H1 (cell line): Measurements from ENCODE around the gene INHA. TPM values are rescaled to one million over a fixed set of nuclear protein-coding genes. Genes with fewer than 3 reads are reported as not detected.

Experiments used
- BCL11A ChIP-seq, 2 experiments: IDR thresholded peaks; one replicate each; pipeline ENCODE4 v1.6.1; 2011; ENCODE audit warnings: low read depth in 2 of 2, low read length in 2 of 2, mild to moderate bottlenecking in 2 of 2
- CREB1 ChIP-seq: IDR thresholded peaks from 2 replicates; pipeline ENCODE4 v1.6.1; 2012; ENCODE audit warnings: inconsistent platforms
- GTF2F1 ChIP-seq: IDR thresholded peaks from 2 replicates; pipeline ENCODE4 v1.6.1; 2012; ENCODE audit warnings: low read depth, low read length, improper control_type of control experiment, borderline replicate concordance
- KDM4A ChIP-seq: IDR thresholded peaks from one replicate; pipeline ENCODE4 v1.7.1; 2012; ENCODE audit warnings: low read depth, mild to moderate bottlenecking, moderate library complexity, low read length, inconsistent platforms; ENCODE audit not compliant: severe bottlenecking
- NRF1 ChIP-seq: IDR thresholded peaks from 2 replicates; pipeline ENCODE4 v1.6.1; 2011; ENCODE audit warnings: mild to moderate bottlenecking, low read depth, low read length, improper control_type of control experiment
- PHF8 ChIP-seq: fragments of 200-600 bp; sonication (generic); conservative IDR thresholded peaks from 2 replicates; pipeline ENCODE4 v1.7.1; 2012; ENCODE audit warnings: low read depth, mild to moderate bottlenecking, inconsistent platforms, low read length, moderate library complexity
- polyA plus RNA-seq, 7 experiments: library from polyadenylated mRNA; depleted of rRNA in 3 of 7; stranded (reverse) in 5 of 7; unstranded in 2 of 7; fragments of >200 nt in 5 of 7; fragments of 200-250 nt in 2 of 7; gene quantifications; 1 replicate in 5 of 7; 2 replicates in 1 of 7; 4 replicates in 1 of 7; pipeline versions ENCODE4 v1.2.1 to v1.2.3, GENCODE V29; 2011 to 2013; ENCODE audit warnings: missing spikeins in 2 of 7, mixed read lengths in 2 of 7
- total RNA-seq: library from RNA; stranded (reverse); fragmentation: NEBNext Ultra II Directional; extraction: Animal tissue kit (Norgen Biotek cat#: 25700); gene quantifications from 2 replicates; pipeline ENCODE4 v1.2.1, GENCODE V29; 2021
- TF ChIP-seq, protein P1 (sequence below): IDR thresholded peaks from 2 replicates; pipeline ENCODE4 v1.6.1; 2011; ENCODE audit warnings: low read length, improper control_type of control experiment
- TF ChIP-seq, protein P2 (sequence below): fragments of 300-600 bp; sonication (generic); IDR thresholded peaks from 2 replicates; pipeline ENCODE4 v1.7.1; 2012; ENCODE audit warnings: low read length, moderate library complexity, mild to moderate bottlenecking, inconsistent platforms; ENCODE audit not compliant: insufficient replicate concordance

INHA gene
- total and polyA plus RNA-seq, 2 of the 8 experiments (the other 6 are each of a cell fraction or from before 2014, with no cell fraction given) = 0.65 to 2.7 TPM

DNA sequence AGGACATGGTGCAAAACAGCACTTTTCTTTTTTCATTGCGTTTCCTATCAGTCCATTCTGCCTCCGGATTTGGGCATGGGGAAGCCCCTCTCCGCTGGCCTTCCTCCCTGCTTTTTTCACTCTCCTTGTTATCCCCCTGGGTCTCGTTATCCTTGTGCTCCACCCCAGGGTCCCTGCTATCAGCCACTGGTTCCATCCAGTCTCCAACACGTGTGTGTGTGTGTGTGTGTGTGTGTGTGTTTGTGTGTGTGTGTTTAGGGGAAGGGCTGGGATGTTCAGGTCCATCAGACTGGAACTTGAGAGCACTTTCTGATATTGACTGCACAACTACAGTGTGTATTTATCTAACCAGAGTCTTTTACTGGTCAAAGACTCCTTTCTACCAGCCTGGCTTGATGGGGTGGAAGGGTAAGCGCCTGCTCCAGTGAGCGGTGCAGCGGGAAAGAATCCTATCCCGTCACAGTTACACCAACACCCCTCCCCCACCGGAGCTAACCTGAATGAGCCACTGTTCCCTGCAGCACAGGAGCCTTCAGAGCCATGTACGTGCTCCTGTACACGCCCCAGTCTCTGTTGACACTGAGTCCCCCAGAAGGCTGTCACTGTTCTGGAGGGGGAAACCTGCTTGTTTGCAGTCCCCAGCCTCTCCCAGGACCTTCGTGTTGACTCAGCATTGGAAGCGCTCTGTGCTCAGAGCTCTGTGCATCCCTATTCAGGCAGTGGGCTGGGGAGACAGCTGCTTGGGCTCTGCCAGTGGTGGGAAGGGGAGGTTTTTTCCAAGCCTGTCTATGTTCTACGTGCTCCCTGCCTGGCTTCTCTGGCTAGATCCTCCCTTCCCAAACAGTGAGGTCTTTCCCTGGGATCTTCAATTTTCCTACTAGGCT is 4.6 kb downstream of the INHA start (continued):
- TF ChIP-seq, protein P1, sequence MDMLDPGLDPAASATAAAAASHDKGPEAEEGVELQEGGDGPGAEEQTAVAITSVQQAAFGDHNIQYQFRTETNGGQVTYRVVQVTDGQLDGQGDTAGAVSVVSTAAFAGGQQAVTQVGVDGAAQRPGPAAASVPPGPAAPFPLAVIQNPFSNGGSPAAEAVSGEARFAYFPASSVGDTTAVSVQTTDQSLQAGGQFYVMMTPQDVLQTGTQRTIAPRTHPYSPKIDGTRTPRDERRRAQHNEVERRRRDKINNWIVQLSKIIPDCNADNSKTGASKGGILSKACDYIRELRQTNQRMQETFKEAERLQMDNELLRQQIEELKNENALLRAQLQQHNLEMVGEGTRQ = no peak
- TF ChIP-seq PHF8 = no peak
- TF ChIP-seq NRF1 = no peak
- TF ChIP-seq BCL11A (IDR thresholded peaks at IDR 0.05; ENCODE audit: low read depth in 2 of 2, low read length in 2 of 2) = no peak
- no peak for TF ChIP-seq GTF2F1
- TF ChIP-seq CREB1 = peak; percentile 64
- TF ChIP-seq, protein P2, sequence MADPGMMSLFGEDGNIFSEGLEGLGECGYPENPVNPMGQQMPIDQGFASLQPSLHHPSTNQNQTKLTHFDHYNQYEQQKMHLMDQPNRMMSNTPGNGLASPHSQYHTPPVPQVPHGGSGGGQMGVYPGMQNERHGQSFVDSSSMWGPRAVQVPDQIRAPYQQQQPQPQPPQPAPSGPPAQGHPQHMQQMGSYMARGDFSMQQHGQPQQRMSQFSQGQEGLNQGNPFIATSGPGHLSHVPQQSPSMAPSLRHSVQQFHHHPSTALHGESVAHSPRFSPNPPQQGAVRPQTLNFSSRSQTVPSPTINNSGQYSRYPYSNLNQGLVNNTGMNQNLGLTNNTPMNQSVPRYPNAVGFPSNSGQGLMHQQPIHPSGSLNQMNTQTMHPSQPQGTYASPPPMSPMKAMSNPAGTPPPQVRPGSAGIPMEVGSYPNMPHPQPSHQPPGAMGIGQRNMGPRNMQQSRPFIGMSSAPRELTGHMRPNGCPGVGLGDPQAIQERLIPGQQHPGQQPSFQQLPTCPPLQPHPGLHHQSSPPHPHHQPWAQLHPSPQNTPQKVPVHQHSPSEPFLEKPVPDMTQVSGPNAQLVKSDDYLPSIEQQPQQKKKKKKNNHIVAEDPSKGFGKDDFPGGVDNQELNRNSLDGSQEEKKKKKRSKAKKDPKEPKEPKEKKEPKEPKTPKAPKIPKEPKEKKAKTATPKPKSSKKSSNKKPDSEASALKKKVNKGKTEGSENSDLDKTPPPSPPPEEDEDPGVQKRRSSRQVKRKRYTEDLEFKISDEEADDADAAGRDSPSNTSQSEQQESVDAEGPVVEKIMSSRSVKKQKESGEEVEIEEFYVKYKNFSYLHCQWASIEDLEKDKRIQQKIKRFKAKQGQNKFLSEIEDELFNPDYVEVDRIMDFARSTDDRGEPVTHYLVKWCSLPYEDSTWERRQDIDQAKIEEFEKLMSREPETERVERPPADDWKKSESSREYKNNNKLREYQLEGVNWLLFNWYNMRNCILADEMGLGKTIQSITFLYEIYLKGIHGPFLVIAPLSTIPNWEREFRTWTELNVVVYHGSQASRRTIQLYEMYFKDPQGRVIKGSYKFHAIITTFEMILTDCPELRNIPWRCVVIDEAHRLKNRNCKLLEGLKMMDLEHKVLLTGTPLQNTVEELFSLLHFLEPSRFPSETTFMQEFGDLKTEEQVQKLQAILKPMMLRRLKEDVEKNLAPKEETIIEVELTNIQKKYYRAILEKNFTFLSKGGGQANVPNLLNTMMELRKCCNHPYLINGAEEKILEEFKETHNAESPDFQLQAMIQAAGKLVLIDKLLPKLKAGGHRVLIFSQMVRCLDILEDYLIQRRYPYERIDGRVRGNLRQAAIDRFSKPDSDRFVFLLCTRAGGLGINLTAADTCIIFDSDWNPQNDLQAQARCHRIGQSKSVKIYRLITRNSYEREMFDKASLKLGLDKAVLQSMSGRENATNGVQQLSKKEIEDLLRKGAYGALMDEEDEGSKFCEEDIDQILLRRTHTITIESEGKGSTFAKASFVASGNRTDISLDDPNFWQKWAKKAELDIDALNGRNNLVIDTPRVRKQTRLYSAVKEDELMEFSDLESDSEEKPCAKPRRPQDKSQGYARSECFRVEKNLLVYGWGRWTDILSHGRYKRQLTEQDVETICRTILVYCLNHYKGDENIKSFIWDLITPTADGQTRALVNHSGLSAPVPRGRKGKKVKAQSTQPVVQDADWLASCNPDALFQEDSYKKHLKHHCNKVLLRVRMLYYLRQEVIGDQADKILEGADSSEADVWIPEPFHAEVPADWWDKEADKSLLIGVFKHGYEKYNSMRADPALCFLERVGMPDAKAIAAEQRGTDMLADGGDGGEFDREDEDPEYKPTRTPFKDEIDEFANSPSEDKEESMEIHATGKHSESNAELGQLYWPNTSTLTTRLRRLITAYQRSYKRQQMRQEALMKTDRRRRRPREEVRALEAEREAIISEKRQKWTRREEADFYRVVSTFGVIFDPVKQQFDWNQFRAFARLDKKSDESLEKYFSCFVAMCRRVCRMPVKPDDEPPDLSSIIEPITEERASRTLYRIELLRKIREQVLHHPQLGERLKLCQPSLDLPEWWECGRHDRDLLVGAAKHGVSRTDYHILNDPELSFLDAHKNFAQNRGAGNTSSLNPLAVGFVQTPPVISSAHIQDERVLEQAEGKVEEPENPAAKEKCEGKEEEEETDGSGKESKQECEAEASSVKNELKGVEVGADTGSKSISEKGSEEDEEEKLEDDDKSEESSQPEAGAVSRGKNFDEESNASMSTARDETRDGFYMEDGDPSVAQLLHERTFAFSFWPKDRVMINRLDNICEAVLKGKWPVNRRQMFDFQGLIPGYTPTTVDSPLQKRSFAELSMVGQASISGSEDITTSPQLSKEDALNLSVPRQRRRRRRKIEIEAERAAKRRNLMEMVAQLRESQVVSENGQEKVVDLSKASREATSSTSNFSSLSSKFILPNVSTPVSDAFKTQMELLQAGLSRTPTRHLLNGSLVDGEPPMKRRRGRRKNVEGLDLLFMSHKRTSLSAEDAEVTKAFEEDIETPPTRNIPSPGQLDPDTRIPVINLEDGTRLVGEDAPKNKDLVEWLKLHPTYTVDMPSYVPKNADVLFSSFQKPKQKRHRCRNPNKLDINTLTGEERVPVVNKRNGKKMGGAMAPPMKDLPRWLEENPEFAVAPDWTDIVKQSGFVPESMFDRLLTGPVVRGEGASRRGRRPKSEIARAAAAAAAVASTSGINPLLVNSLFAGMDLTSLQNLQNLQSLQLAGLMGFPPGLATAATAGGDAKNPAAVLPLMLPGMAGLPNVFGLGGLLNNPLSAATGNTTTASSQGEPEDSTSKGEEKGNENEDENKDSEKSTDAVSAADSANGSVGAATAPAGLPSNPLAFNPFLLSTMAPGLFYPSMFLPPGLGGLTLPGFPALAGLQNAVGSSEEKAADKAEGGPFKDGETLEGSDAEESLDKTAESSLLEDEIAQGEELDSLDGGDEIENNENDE = no peak
- TF ChIP-seq KDM4A = no peak
